ENCODE results near the gene DCXR. TPM values are rescaled to one million over a fixed set of nuclear protein-coding genes. Genes with fewer than 3 reads are reported as not detected.

The DCXR gene
- total RNA-seq, 2 donors from 2014 or later: 95.7 to 136 TPM

- ATAC-seq (peak; percentile 96 to 98), DNase-seq (ENCODE audit: low spot score) (peak; percentile 100)
- H3K27me3 Mint-ChIP-seq: no peaks in the 10 kb centered on the region
- no peaks in the 10 kb centered on the region for H3K36me3 Mint-ChIP-seq
- H3K27ac Mint-ChIP-seq: peak within 1 kb of the TSS; percentile 19 to 53
- peaks cover 16 to 17% of the 10 kb centered on the region in 2 donors for H3K4me1 Mint-ChIP-seq (ENCODE audit: low read depth in 2 of 2)
- peak within 1 kb of the TSS; percentile 85 for H3K4me3 Mint-ChIP-seq
- H3K9me3 Mint-ChIP-seq: no peaks in the 10 kb centered on the region
These were observed 14.5 kb downstream of the DCXR start, which contains the start of gene LRRC45 for GRCh38 chr17:82022981-82023446. LRRC45 (plus strand) TSS chr17:82023305; CDS start chr17:82023644, 339 bp downstream.

- Mint-ChIP-seq H3K27me3 (no peaks in the 10 kb centered on the region), H3K4me3 (peak within 1 kb of the TSS; percentile 85), H3K9me3 (no peaks in the 10 kb centered on the region), H3K36me3 (no peaks in the 10 kb centered on the region), H3K27ac (peak within 1 kb of the TSS; percentile 19 to 53), H3K4me1 (ENCODE audit: low read depth in 2 of 2) (peaks cover 16 to 17% of the 10 kb centered on the region in 2 donors)
- DNase-seq (ENCODE audit: low spot score) (no peak), ATAC-seq (no peak)
These were observed 15.1 kb downstream of the DCXR start, which contains the start of gene CENPX for GRCh38 chr17:82022310-82022980. CENPX (minus strand) TSS chr17:82022878; CDS start chr17:82022861, 17 bp downstream.

GRCh38 chr17:82021900-82022309, 15.6 kb downstream of the DCXR start:
- Mint-ChIP-seq H3K27ac (peak overlapping the region in 1 of 2 donors; percentile 53), H3K4me3 (peak overlapping the region; percentile 85), H3K36me3 (no peaks in the 10 kb centered on the region), H3K27me3 (no peaks in the 10 kb centered on the region), H3K9me3 (no peaks in the 10 kb centered on the region), H3K4me1 (ENCODE audit: low read depth in 2 of 2) (peaks cover 16 to 17% of the 10 kb centered on the region in 2 donors)
- ATAC-seq: no peak
- DNase-seq (ENCODE audit: low spot score): no peak

GRCh38 chr17:82021107-82021899, 16.2 kb downstream of the DCXR start:
- ATAC-seq (no peak), DNase-seq (ENCODE audit: low spot score) (no peak)
- no peaks in the 10 kb centered on the region for H3K36me3 Mint-ChIP-seq
- peak overlapping the region in 1 of 2 donors; percentile 53 for H3K27ac Mint-ChIP-seq
- H3K9me3 Mint-ChIP-seq: no peaks in the 10 kb centered on the region
- peak overlapping the region; percentile 85 for H3K4me3 Mint-ChIP-seq
- no peaks in the 10 kb centered on the region for H3K27me3 Mint-ChIP-seq
- H3K4me1 Mint-ChIP-seq (ENCODE audit: low read depth in 2 of 2): peaks cover 16 to 17% of the 10 kb centered on the region in 2 donors

GRCh38 chr17:82020572-82021106, 16.9 kb downstream of the DCXR start:
- ATAC-seq: no peak
- peak overlapping the region; percentile 27 for H3K4me3 Mint-ChIP-seq
- H3K27me3 Mint-ChIP-seq: no peaks in the 10 kb centered on the region
- DNase-seq (ENCODE audit: low spot score): no peak
- H3K4me1 Mint-ChIP-seq (ENCODE audit: low read depth in 2 of 2): peaks cover 13 to 17% of the 10 kb centered on the region in 2 donors
- no peak overlapping the region for H3K27ac Mint-ChIP-seq
- H3K36me3 Mint-ChIP-seq: no peaks in the 10 kb centered on the region
- H3K9me3 Mint-ChIP-seq: no peaks in the 10 kb centered on the region

GRCh38 chr17:82019690-82020571, 17.6 kb downstream of the DCXR start:
- no peak for ATAC-seq
- H3K4me1 Mint-ChIP-seq (ENCODE audit: low read depth in 2 of 2): peaks cover 13 to 17% of the 10 kb centered on the region in 2 donors
- peak; percentile 78 for DNase-seq (ENCODE audit: low spot score)
- no peaks in the 10 kb centered on the region for H3K36me3 Mint-ChIP-seq
- H3K27me3 Mint-ChIP-seq: no peaks in the 10 kb centered on the region
- H3K27ac Mint-ChIP-seq: no peak overlapping the region
- no peak overlapping the region for H3K4me3 Mint-ChIP-seq
- H3K9me3 Mint-ChIP-seq: no peaks in the 10 kb centered on the region

- DNase-seq (ENCODE audit: low spot score) (no peak), ATAC-seq (no peak)
- Mint-ChIP-seq H3K36me3 (no peaks in the 10 kb centered on the region), H3K27me3 (no peaks in the 10 kb centered on the region), H3K4me1 (ENCODE audit: low read depth in 2 of 2) (peaks cover 13 to 16% of the 10 kb centered on the region in 2 donors), H3K27ac (no peak overlapping the region), H3K9me3 (no peaks in the 10 kb centered on the region), H3K4me3 (no peak overlapping the region)
These were observed 18.4 kb downstream of the DCXR start for GRCh38 chr17:82018989-82019689.

- no peak for ATAC-seq
- Mint-ChIP-seq H3K36me3 (no peaks in the 10 kb centered on the region), H3K27ac (no peak overlapping the region), H3K4me3 (no peak overlapping the region), H3K27me3 (no peaks in the 10 kb centered on the region), H3K4me1 (ENCODE audit: low read depth in 2 of 2) (peaks cover 9% of the 10 kb centered on the region in 2 donors), H3K9me3 (no peaks in the 10 kb centered on the region)
- DNase-seq (ENCODE audit: low spot score): no peak
These were observed 19.1 kb downstream of the DCXR start for GRCh38 chr17:82018152-82018988.

- Mint-ChIP-seq H3K27me3 (no peaks in the 10 kb centered on the region), H3K4me1 (ENCODE audit: low read depth in 2 of 2) (peaks cover 9% of the 10 kb centered on the region in 2 donors), H3K9me3 (no peaks in the 10 kb centered on the region), H3K27ac (no peak overlapping the region), H3K4me3 (no peak overlapping the region), H3K36me3 (no peaks in the 10 kb centered on the region)
- no peak for DNase-seq (ENCODE audit: low spot score)
- no peak for ATAC-seq
These were observed 19.8 kb downstream of the DCXR start for GRCh38 chr17:82017612-82018151.

- no peak for DNase-seq (ENCODE audit: low spot score)
- H3K36me3 Mint-ChIP-seq: no peaks in the 10 kb centered on the region
- H3K4me1 Mint-ChIP-seq (ENCODE audit: low read depth in 2 of 2): peaks cover 9% of the 10 kb centered on the region in 2 donors
- no peak overlapping the region for H3K4me3 Mint-ChIP-seq
- no peak overlapping the region for H3K27ac Mint-ChIP-seq
- no peak for ATAC-seq
- H3K9me3 Mint-ChIP-seq: no peaks in the 10 kb centered on the region
- H3K27me3 Mint-ChIP-seq: no peaks in the 10 kb centered on the region
These were observed 20.5 kb downstream of the DCXR start for GRCh38 chr17:82016875-82017459.

GRCh38 chr17:82016061-82016874, 21.2 kb downstream of the DCXR start:
- Mint-ChIP-seq H3K4me1 (ENCODE audit: low read depth in 2 of 2) (peaks cover 3 to 5% of the 10 kb centered on the region in 2 donors), H3K4me3 (no peak overlapping the region), H3K27ac (no peak overlapping the region), H3K36me3 (no peaks in the 10 kb centered on the region), H3K9me3 (no peaks in the 10 kb centered on the region), H3K27me3 (no peaks in the 10 kb centered on the region)
- ATAC-seq (no peak), DNase-seq (ENCODE audit: low spot score) (no peak)
